ENCODE measurements around the gene NAA10.

Gene NAA10

GRCh38 chrX:153948002-153948466 is 13.2 kb upstream of the NAA10 start:
- no peak for DNase-seq (ENCODE audit: low spot score)

DNA sequence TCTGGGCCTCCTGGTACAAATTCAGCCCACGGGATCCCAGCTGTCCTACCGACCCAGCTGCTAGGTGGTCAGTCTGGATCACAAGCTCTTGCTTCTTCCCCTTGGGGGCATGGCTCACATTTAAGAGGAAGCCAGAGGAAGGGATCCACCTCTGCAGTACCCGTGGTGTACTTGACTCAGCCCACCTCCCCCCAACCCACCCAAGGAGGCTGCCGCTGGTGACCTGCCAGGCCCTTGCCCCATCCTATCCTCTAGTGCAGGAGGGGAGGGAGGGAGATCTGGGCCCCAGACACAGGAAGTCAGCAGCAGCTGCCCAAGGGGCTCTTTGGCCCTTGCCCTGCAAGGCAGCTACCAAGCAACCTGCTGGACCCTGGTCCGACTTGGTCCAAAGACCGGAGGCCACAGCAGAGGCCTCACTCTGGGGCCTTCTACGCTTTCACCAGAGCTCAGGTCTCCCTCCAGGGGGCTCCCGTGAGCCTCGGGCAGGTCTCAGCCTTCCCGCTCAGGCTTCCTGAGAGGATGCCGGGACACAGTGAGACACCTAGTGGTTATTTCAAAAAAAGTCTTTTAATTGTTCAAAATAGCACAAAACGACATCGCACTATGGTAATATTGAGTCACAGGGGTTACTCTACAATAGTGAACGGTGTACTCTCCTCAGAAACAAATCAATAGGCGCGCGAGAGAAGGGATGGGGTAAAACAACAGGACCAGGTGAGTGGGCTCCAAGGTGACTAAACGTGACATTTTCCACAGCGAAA is 12.4 kb upstream of the NAA10 start:
- DNase-seq (ENCODE audit: low spot score) = peak; percentile 82

DNA sequence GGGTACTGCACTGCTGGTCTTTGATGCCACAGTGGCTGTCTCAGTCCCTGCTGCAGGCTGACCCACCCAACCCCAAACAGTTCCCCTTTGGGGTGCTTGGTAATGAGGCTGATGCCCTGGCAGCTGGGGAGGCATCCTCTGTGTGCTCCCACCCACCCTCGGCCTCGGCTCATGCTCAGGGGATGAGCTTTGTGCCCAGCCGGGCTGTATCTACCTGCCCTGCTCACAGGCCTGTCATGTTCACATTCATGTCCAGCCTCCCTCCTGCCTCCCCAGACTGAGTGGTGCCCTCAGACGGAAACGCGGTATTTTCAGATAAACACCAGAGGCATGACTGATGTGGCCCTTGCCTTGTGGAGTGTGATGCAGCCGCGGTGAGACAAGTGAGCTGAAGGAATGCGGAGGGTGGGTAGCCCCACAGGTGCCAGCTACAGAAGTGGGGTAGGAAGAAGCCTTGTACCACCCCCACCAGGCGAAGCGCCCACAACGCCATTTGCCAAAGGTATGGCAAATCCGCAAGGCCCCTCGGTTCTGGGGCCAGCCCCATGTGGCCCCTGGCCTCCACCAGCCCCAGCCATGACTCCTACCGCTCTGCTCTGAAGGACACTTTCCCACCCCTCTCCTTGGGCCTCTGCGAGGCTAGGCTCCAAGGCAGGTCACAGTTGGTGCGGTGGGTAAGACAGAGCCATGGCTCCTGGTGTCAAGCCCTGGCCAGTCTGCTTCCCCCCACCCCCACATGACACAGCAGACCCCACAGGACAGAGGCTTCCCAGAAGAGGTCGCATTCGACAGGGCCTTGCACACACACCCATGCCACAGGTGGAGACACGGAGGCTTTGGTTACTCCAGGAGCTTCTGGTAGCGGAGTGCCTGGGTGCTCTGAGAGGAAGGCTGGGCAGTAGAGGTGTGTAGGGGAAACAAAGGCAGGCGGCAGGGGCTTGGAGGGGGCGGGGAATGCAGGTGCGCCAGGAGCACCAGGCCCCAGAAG is 11.4 kb upstream of the NAA10 start:
- no peak for DNase-seq (ENCODE audit: low spot score)

DNA sequence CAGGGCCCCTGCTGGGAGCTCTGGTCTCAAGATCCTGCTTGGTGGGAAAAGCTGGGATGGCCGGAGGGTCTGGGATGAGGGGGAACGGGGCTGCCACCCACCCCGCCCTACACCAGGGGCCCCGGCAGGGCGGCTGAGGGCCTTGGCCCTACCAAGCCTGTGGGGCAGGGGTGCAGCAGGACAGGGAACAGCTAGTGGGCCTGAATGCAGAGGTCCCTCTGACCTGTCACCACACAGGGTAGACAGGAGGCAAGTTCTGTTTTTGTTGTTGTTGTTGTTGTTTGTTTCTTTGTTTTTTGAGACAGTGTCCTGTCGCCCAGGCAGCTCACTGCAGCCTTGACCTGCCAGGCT is 9.9 kb upstream of the NAA10 start:
- no peak for DNase-seq (ENCODE audit: low spot score)

GRCh38 chrX:153944140-153944799 is 9.4 kb upstream of the NAA10 start, which contains the start of gene RENBP:
Gene RENBP, minus strand, starts transcription at chrX:153944643. Its CDS starts 33 bp downstream, at chrX:153944610.
- DNase-seq (ENCODE audit: low spot score) = no peak

DNA sequence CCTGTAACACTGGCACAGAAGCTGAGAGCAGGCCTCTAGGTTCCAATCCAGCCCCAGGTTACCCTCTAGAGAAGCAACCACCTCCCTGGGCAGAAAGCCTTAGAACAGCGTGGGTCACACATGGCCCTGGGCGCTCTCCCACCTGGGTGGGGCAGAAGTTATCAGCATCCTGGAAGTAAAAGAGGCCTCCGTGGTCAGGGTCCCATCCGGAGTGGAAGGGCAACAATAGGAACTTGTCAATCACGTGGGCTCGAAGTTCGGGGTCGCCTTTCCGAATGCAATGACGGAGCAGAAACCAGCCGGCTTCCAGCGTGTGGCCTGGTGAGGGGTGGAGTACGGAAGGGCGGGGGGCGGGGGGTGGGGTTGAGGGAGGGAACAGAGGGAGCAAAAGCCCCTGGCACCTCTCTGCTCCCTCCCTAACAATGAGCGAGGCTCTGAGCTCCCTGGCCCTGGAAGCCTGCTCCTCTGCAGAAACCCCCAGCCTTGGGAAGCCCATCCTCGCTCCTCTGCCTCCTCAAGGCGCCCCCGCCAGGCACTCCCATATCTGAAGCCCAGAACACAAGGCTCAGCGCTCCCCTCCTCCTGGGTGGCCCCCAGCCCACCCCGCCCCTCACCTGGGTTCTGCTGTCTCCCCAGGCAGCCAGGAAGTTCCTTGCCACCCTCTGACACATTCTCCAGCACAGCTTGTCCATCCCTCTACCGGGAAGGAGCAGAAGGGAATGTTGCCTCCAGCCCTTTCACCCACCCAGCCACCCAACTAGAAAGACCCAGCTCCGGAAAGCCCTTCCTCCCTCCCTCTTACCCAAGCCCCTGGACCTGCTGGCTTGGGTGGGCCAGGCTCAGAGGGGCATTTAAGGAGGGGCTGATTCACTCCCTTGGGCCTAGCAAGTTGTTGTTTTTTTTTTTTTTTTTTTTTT is 6.8 kb upstream of the NAA10 start:
- DNase-seq (ENCODE audit: low spot score) = no peak

- no peak for DNase-seq (ENCODE audit: low spot score)
These were observed 4.7 kb upstream of the NAA10 start for GRCh38 chrX:153939573-153939972.

DNA sequence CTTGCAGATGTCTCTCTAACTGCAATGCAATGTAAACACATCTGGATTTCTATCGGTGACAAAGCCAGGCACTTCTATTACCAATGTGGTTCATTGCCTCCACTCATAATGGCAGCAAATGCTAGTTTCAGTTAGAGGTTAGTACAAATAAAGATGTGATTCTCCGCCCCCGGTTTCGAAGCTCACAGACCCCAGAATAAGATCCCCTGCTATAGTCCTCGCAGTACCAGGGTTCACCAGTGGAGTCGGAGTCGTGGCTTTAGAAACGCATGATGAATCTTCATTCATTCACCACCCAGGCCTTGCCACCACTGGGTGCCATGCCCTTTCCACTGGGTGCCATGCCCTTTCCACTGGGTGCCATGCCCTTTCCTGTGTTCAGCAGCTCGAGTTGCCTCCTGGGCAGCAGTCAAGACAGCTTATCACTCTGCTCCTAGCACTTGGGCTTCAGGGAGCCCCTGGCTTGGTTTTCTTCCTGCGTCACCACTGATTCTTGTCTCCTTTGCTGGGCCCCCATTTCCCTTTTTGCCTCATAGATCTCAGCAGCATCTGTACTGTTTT is 3.5 kb upstream of the NAA10 start:
- no peak for DNase-seq (ENCODE audit: low spot score)

- no peak for DNase-seq (ENCODE audit: low spot score)
These were observed 2.2 kb upstream of the NAA10 start for GRCh38 chrX:153937056-153937455.

DNA sequence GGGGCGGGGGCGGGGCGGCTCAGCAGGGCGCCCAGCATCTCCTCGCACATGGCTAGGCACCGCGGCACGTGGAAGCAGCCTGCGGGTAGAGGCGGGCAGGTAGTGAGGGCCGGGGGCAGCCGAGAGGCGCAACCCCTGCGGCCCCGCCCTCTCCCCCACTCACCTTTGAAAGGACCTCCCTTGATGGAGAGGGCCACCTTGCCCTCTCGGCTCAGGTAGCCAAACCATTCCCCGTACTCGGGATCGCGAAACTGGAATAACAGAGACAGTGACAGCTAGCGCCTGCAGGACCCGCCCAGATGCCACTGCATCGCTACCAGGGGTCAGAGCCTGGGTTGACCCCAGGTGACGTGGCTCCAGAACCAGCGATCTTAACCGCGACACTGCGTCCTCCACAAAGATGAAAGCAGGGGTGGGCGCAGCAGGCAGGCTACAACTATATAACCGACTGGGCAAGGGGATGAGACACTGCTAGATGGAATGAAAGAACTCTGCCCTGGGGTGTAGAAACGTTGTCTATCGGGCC is 552 bp upstream of the NAA10 start:
- no peak for DNase-seq (ENCODE audit: low spot score)

GRCh38 chrX:153934148-153934761 is 582 bp downstream of the NAA10 start:
- no peak for DNase-seq (ENCODE audit: low spot score)

GRCh38 chrX:153933748-153934147 is 1.1 kb downstream of the NAA10 start:
- peak; percentile 38 for DNase-seq (ENCODE audit: low spot score)

GRCh38 chrX:153932220-153932915 is 2.5 kb downstream of the NAA10 start:
- no peak for DNase-seq (ENCODE audit: low spot score)

DNA sequence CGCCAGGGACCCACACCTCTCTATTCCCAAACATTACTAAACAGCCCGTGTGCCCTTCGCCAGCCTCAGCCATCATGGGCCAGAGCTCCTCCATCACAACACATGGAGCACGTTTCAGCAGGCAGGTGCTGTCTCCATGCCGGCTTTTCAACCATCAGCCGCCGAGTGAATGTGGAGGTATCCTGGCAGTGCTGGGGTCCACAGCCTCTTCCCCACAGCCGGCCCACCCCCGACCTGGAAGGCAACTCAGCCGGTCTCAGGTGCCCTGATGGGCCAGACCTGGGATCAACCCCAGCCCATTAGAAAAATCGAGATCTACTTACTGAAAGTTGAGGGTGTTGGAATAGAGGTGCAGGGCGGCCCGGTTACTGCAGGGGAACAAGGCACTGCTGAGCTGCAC is 3.1 kb downstream of the NAA10 start:
- DNase-seq (ENCODE audit: low spot score) = no peak

- no peak for DNase-seq (ENCODE audit: low spot score)
These were observed 3.7 kb downstream of the NAA10 start for GRCh38 chrX:153931151-153931550.

- no peak for DNase-seq (ENCODE audit: low spot score)
These were observed 4.6 kb downstream of the NAA10 start for GRCh38 chrX:153930011-153930910.

DNA sequence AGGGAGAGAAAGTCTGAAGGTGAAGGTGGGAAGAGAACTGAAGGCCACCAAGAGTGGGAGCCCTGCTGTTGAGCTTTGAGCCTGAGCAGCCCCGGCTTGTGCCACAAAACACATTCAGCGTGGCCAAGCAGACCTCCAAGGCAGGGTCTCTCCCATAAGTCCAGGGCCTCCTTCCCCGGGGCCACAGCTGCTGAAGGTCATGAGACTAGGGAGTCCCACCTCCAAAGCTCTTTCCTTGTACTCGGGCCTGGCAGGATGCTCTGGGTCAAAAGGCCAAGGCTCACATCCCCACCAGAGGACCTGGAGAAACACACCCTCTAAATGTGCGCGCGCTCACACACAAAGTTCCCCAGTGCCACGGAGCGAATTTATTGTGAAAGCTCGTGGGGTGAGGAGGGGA is 5.3 kb downstream of the NAA10 start:
- no peak for DNase-seq (ENCODE audit: low spot score)

DNA sequence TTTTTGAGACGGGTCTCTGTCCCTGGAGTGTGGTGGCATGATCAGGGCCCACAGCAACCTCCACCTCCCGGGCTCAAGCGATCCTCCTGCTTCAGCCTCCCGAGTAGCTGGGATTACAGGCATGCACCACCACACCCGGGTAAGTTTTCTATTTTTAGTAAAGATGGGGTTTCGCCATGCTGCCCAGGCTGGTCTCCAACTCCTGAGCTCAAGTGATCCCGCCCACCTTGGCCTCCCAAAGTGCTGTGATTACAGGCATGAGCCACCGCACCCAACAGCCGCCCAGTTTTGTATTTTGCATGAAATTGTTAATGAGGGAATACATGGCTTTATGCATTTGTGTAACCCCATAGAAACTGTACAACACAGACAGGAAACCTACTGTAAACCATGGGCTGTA is 6.0 kb downstream of the NAA10 start:
- no peak for DNase-seq (ENCODE audit: low spot score)
